ENCODE measurements around the gene LPCAT3. TPM values are rescaled to one million over a fixed set of nuclear protein-coding genes. Genes with fewer than 3 reads are reported as not detected.
A peak's percentile ranks its signal among the peaks of the same experiment; 100 is the strongest.
"Not testable (repeated sequence)": the region's sequence is repeated elsewhere in the genome, so short reads cannot be mapped to it uniquely, and the experiment has no call there.

Gene LPCAT3
- total RNA-seq, 1 experiment from 2014 or later = 20.4 TPM

DNA sequence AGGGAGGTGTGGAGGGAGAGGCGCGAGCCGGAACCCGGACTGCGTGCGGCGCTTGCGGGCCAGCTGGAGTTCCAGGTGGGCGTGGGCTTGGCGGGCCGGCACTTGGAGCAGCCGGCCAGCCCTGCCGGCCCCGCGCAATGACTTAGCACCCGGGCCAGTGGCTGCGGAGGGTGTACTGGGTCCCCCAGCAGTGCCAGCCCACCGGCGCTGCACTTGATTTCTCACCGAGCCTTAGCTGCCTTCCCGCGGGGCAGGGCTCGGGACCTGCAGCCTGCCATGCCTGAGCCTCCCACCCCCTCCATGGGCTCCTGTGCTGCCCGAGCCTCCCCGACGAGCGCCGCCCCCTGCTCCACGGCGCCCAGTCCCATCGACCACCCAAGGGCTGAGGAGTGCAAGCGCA lies 19.1 kb upstream of the LPCAT3 start:
- DNase-seq (ENCODE audit: low read depth) = not testable (repeated sequence)

DNA sequence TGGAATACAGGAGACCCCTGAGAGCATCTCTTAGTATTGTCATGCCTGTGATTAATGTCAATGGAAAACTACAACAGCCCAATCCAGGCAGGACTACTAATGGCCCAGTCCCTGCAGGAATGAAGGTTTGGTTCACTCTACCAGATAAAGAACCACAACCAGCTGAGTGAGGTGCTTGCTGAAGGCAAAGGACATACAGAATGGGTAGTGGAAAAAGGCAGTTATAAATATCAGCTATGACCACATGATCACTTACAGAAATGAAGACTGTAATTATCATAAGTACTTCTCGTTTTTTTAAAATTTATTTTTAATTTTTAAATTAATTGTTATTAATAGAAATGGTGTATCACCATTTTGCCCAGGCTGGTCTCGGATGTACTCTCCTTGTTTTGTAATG lies 17.2 kb upstream of the LPCAT3 start:
- DNase-seq (ENCODE audit: low read depth) = no peak

DNA sequence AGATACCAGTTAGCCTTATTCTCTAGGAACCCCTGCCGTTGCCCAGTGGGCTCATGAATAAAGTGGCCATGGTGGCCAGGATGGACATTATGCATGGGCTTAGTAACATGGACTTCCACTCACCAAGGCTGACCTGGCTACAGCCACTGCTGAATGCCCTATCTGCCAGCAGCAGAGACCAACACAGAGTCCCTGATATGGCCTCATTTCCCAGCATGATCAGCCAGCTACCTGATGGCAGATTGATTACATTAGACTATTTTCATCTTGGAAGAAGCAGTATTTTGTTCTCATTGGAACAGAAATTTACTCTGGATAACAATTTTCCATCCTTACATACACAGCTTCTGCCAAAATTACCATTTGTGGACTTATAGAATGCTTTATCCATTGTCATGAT lies 16.2 kb upstream of the LPCAT3 start:
- no peak for DNase-seq (ENCODE audit: low read depth)

DNA sequence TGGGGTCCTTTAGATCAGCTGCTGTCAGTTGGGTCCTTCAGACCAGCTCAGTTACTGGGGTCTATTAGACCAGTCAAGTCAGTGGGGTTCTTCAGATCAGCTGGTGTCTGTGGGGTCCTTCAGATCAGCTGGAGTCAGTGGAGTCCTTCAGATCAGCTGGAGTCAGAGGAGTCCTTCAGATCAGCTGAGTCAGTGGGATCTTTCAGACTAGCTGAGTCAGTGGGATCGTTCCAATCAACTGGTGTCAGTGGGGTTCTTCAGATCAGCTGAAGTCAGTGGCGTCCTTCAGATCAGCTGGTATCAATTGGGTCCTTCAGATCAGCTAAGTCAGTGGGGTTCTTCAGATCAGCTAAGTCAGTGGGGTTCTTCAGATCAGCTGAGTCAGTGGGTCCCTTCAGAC lies 14.7 kb upstream of the LPCAT3 start:
- DNase-seq (ENCODE audit: low read depth) = no peak

DNA sequence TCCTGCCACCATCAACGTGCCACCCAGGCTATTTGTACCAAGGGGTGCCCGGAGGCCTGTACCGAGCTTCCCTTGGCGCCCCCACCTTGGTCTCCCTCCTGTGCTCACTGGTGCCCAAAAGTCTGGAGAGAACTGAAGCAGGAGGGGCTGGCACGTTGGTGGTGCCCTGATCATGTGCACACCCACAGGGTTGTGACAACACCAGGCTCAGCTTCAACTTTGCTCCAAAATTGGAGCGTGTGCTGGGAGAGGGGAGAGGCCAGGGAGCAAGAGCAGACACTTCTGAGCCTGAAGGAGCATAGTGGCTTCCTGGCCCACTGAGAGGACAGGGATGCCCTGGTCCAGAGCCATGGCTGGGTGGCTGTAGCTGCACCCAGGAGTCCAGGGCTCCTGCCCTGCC lies 13.0 kb upstream of the LPCAT3 start:
- DNase-seq (ENCODE audit: low read depth) = no peak

DNA sequence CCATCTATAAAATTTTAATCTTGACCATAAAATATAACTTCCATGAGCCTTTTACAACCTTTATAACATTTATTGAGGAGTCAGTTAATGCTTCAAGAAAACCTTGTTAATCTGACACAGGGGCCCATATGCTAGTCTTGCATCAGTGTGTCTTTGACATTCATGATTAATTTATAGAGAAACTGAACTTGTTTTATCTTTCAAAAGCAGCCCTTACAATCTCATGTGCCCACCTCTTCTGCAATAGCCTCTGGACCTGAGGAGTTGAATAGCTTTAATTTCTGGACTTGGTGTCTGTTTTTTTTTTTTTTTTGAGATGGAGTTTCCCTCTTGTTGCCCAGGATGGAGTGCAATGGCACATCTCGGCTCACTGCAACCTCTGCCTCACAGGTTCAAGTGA lies 8.6 kb upstream of the LPCAT3 start:
- no peak for DNase-seq (ENCODE audit: low read depth)

DNA sequence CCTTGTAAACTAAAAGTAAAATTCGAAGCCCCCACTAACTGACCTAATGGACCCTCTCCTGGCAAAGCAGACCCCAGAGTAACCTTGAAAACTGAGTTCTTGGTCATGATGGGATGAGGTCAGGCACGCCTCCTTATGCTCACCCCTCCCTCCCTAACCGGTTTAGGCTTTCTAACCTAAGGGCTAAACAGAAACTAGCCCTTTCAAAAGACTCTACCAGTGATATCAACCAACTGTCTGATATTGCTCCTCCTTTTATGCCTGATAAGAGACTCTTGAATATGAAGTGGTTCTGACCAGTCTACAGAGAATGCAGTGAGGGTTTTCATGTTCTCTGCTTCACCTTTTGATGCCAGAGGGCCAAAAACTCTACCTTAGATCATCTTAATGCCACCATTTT lies 4.8 kb upstream of the LPCAT3 start:
- DNase-seq (ENCODE audit: low read depth) = no peak

DNA sequence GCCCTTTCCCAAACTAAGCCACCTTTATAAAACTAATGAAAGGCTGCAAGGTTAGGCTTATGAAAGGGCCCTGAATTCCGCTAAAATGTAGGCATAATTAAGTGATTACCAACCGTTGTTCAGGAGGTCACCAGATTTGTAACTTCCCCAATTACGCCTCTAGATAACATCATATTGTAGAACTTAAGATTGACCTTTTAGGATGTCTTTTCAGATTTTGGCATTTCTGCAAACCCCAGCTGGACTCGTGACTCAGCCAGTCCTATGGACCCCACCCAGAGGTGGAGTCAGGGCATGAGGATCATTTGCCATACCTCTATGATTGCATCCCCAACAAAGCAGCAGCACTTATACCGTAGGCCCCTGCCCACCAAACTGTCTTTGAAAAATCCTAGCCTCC lies 3.7 kb upstream of the LPCAT3 start:
- no peak for DNase-seq (ENCODE audit: low read depth)

DNA sequence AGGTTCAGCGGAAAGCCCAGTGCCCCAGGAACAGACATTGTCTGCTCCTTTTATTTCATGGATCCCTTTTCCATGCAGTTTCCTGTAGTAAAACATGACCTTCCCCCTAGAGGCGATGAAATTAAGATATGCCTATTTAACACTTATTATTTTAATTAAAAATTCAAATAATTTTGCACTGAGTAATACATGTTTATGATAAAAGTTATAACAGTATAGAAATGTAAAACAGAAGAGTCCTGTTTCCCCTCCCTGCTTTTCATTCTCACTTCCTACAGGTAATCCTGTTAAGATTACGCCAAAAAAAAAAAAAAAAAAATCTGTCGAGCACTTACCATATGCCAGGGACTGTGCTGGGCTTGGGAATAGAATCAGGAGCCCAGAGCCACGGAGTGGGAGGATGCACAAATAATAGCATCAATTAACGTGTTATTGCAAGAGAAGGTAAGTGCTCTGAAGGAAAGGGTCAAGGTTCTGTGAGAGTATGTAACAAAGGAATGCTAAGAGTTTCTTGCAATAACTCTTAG lies 830 bp upstream of the LPCAT3 start:
- DNase-seq (ENCODE audit: low read depth) = no peak

DNA sequence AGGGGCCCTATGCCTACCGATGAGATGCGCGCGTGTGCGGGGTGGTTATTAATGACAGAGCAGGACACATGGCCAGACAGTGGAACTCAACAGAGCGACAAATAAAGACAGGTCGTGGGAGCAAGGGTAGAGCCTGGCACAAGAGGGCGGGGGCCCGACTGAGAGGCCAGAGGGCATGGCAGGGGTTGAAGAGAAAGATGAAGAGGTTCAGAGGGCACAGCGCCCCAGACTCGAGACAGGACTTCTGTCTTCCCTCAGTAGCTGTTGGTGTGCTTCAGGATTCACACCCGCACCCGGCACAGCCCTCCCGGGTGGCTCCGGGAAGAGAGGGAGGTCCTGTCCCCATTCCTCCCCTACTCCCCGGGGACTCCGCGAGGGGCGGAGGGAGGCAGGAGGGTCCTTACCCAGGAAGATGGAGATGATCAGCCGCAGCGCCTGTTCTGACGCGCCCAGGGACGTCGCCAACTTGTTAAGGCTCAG lies 366 bp downstream of the LPCAT3 start:
- peak; percentile 42 for DNase-seq (ENCODE audit: low read depth)

DNA sequence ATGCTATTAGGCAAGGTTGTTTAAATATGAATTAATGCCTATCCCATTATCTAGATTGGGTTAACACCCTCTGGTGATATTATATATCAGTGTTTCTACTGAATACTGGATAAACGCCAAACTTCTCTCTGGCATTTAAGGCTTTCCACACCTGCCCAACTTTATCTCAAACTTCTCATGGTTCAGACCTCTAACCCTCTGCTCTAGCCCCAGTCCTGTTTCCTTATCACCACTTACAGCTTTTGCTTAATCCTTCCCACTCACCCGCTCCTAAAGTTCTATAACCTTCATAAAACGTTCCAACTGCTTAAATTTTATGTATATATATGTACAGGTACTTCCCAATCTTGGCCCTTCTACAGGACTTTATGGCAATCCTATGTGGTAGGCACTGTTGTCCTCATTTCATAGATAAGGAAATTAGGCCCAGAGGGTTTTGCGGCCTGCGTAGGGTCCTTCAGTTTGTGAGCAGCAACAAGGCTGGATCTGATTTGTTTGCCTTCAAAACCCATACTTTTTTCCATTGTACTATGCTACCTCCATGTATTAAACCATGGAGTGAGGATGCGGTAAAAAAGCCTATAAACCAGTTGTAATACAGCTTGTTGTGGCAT lies 1.2 kb downstream of the LPCAT3 start:
- DNase-seq (ENCODE audit: low read depth) = no peak

DNA sequence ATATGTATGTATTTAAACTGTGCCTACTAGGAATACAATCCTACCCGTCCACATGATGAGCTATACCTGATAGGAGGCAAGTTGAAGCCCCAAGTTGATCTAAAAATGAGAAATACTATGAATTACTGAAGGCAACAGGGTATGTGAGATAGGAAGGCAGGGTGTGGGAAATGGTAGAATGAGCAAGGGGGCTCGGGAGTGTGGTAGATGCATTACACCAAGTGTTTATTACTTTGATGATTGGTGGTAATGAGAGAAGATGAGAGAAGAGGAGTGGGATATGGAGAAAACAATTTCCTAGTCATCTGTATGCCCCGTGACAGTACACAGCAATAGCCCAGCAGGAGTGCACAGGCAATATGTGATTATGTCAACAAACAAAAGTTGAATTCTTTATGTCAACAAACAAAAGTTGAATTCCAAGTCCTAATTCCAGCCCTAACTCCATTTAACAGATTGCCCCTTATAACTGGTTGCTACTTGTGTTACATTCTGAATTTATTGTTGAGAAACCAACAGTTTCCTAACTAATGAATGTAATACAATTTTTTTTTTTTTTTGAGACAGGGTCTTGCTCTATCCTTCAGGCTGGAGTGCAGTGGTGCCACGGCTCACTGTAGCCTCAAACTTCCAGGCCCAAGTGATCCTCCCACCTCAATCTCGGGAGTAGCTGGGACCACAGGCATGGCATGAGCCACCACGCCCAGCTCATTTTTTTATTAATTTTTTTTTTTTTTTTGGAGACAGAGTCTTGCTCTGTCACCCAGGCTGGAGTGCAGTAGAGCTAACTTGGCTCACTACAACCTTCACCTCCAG lies 2.5 kb downstream of the LPCAT3 start:
- DNase-seq (ENCODE audit: low read depth) = no peak

DNA sequence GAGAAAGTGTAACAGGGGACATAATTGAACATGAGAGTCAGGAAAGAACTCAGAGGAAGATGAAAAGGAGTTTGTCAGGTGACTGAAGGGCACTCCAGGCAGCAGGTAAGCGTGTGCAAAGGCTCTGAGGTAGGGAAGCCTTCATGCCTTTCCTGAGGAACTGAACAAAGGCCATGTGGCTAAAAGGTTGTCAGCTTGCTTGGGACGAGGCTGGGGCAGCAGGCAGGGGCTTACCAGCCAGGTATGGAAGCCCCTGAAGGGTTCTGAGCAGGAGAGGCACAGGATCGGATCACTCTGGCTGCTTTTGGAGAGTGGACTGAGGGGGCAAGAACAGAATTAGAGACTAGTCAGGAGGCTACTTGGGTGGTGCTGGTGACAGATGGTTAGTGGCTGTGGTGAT lies 5.2 kb downstream of the LPCAT3 start:
- DNase-seq (ENCODE audit: low read depth) = no peak

DNA sequence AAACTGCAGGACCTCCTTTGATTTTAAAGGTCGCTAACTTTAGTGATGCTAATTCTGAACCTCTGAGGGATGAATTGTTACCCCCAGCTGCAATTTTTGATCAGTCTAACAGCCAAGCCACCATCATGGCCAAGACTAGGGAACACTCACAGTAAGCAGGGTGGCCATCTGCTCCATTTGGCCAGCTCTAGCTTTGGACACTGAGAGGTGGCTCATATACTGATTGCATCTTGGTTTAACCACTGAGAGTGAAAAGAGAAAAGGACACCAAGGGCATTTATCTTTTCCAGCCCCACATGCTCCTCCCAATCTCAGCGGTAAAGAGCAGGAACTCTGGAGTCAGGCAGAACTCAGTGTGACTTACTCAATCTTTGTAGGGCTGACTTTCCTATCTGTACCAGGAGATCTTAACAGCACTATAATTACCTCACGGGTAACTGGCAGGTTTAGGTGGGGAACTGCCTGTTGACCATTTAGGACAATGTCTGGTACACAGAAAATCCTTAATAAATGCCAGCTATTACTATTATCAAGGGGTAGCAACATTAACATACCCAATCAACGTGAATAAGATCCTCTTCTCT lies 6.2 kb downstream of the LPCAT3 start:
- DNase-seq (ENCODE audit: low read depth) = no peak

DNA sequence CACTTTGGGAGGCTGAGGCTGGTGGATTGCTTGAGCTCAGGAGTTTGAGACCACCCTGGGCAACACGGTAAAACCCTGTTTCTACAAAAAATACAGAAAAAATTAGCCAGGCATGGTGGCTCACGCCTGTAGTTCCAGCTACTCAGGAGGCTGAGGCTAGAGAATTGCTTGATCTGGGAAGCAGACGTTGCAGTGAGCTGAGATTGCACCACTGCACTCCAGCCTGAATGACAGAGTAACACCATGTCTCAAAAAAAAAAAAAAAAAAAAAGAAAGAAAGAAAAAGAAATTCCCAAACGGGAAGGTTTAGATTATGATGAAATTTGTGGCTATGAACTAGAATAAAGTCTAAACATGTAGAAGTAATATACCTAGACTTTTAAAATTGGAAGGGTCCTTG lies 6.9 kb downstream of the LPCAT3 start:
- DNase-seq (ENCODE audit: low read depth) = not testable (repeated sequence)

DNA sequence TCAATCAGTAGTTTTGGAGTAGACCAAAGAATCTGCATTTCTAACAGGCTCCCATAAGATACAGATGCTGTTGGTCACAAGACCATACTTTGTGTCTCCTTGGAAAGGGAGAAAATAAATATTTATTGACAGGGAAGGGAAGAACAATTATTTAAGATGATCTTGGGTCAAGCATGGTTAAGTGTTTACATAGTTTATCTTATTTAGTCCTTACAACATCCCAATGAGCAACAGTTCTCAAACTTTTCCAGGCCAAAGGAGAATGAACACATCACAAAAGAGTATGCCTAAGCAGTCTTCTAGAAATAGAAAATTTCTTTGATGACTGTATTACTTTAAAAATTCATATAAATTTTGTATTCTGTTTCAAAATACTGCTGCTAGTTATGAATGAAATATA lies 8.8 kb downstream of the LPCAT3 start:
- DNase-seq (ENCODE audit: low read depth) = no peak

DNA sequence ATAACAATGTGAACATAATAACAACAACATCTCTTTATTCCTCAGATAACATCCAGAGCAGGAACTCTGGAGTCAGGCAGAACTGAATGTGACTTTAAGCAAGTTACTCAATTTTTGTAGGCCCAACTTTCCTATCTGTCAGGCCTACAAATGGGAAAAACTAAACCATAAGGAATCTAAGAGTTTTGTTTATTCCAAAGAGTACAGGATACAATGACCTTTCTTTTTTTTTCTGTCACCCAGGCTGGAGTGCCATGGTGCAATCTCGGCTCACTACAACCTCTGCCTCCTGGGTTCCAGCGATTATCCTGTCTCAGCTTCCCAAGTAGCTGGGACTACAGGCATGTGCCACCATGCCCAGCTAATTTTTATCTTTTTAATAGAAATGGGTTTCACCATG lies 9.4 kb downstream of the LPCAT3 start:
- no peak for DNase-seq (ENCODE audit: low read depth)

DNA sequence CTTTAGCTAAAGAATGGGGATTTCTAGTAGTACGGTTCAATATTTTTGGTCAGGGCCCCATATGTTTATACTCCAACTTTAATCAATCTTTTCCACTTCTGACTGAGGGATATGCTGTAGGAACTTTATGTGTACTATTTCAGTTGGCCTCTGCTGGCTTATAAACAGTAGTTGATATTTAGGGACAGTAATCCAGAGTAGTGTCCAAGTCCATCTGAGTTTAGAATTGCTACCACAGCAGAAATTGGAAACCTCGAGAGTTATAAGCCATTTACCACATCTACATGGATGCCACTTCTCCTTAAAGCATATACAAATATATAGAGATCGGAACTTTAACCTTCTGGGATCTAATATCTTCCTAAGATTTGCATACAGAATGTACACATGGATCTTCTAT lies 11.6 kb downstream of the LPCAT3 start:
- DNase-seq (ENCODE audit: low read depth) = no peak

DNA sequence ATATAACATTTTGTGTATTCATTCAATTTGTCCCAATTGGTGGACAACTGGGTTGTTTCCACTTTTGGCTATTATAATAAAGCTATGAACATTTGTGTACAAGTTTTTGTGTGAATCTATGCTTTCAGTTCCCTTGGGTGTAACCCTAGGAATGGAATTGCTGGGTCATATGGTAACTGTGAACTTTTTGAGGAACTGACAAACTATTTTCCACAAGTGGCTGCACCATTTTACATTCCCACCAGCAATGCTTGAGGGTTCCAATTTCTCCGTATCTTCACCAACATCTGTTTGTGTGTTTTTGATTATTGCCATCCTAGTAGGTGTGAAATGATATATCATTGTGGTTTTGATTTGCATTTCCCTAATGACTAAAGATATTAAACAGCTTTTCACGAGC lies 13.0 kb downstream of the LPCAT3 start:
- DNase-seq (ENCODE audit: low read depth) = no peak

DNA sequence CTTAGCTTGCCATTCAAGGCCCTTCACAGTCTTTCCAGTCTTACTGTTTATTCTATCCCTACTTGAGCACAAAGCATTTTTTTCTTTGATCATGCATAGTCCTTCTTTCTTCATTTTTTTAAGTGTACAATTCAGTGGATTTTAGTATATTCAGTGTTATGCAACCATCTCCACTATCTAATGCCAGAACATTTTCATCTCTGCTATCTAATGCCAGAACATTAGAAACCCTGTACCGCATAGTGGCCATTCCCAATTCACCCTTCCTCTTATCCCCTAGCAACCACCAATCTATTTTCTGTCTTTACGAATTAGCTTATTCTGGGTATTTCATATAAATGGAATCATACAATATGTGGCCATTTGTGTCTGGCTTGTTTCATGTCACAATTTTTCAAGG lies 13.4 kb downstream of the LPCAT3 start:
- DNase-seq (ENCODE audit: low read depth) = no peak

DNA sequence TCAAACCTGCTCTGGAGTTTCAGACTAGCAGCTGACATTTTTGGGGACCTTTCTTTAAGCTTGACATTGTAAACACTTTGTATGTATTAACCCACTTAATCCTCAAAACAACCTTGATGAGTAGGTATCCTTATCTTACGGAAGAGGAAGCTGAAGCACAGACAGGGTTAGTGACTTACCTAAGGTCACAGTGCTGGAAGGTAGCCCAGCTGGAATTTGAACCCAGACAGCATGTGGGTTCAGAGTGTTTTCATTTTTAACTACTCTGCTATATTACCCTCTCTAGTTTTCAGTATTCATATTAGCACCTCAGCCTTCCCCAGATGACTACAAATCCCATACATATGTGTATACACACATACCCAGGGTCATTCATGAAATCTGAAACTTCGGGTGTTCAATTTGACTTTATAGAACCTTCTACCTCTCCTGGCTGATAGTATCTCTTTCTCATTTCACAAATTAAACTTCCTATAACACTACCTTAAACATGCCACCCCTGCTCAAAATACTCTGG lies 13.9 kb downstream of the LPCAT3 start:
- DNase-seq (ENCODE audit: low read depth) = no peak

DNA sequence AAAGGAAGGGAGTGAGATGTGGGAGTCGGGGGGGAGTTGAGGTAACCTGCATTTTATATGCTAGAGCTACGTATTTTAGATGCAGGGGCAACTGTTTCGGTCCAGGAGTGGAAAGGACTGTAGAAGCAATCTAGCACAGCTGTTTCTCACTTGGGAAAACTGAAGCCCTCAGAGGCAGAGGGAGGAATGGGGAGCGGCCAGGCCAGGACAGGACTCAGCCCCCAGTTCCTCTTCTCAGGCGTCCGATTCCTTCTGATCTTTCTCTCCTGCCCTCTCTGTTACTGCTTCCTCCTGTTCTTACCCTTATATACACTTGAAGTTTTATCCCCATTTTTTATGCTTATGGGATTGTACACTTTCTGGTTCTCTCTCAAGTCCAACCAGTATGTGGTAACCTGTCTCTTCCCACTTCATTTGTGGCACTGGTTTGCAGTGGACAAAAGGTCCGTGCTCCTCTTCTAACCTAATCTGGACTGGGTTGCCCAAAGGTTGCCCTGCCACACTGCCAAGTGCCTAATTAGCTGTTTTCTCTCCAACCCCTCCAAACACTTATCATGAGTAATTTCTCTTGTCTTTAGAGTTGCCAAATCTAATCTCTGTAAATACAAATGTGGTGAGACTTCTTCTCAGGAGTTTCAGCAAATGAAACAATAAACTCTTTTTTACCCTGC lies 16.2 kb downstream of the LPCAT3 start:
- no peak for DNase-seq (ENCODE audit: low read depth)
